Retina (tissue), 1 donor: Measurements from ENCODE around the gene RTN4.

Experiments
- DNase-seq: peaks from one replicate; pipeline ENCODE4 v3.0.0-alpha.2; 2016

The RTN4 gene

GRCh38 chr2:54946220-54946805 is 103.9 kb downstream of the RTN4 start:
- DNase-seq = no peak

- no peak for DNase-seq
Observed at GRCh38 chr2:54945391-54946219, 104.6 kb downstream of the RTN4 start.

DNA sequence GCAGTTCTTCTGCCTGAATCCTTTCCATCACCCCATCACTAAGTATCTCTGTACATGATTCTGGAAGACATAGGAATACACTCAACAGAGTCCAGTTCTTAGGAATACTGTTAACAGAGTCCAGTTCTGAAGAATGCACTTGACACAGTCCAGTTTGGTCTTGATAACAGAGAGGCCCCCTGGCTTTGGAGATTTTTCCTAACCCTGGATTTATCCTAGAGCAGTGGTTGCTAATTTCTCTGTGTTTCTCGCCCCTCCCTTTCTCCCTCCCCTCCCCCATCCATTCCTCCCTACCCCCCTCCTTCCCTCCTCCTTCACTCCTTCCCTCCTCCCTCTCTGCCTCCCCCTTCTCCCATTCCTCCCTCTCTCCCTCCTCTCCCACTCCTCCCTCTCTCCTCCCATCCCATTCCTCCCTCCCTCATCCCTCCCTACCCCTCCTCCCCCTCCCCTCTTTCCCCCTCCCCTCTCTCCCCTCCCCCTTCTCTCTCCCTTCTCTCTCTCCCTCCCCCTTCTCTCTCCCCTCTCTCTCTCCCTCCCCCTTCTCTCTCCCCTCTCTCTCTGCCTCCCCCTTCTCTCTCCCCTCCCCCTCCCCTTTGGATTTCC is 105.4 kb downstream of the RTN4 start:
- no peak for DNase-seq

DNA sequence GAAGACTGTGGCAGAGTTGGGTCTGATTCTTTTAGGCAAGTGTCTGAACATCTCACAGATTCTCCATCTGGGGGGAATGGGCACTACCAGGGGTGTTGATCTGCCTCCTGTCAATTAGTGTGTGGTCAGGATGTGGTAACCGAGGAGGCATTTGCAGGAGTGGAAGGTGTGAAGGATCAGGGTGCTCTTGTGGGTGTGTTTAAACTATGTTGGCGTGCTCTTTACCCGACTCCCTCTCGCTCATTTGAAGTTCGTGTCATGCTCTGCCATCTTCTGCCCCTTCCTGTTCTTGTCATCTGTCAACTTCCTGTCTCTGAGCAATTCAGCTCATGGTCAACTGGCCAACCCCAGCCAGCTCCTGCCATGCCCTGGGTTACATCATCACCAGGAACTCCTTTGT is 107.9 kb downstream of the RTN4 start:
- no peak for DNase-seq

- no peak for DNase-seq
Observed at GRCh38 chr2:54941248-54941984, 108.8 kb downstream of the RTN4 start.

GRCh38 chr2:54940723-54941122 is 109.5 kb downstream of the RTN4 start:
- DNase-seq = no peak

DNA sequence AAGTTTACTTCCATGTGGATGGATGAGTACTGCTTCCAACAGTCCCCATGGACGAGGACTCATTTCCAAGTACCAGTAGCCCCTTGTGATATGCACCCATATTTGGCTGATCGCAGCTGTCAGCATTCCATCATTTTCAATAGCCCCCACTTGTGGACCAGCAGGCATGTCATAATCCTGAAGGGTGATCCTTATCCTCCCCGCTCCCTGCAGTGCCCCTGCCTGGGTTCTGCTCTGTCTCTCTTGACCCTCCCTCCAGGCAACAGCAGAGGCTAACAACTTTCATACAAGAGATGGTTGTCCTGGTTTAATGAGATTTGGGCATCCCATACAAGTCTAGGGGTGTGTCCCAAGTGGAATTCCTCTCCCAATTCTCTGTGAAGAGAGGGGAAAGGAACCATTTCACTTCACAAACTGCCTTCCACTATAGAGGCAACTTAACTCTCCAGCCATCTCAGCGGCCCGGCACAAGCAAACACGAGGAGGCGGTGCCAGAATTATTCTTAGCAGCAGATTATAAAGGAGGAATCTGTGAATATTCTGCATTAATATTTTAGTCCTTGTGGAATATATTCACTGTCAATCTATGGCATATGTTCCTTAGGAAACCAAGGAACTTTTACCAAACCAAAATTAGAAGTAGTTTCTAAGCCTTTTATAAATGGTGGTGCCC is 110.7 kb downstream of the RTN4 start:
- DNase-seq = no peak

DNA sequence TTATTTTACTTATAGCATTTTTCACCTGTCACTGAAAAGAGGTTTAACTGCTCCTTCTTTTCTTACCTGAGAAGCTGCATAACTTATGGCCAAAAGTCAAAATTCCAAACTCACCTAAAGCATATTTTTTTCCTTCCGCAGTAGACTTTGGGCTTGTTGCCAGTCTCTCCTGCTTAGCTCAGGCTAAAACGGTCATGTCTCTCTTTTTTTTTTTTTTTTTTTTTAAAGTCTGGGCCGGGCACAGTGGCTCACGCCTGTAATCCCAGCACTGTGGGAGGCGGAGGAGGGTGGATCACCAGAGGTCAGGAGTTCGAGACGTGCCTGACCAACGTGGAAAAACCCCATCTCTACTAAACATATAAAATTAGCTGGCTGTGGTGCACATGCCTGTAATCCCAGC is 113.5 kb downstream of the RTN4 start:
- no peak for DNase-seq

- no peak for DNase-seq
Observed at GRCh38 chr2:54935389-54935788, 114.9 kb downstream of the RTN4 start.

GRCh38 chr2:54931473-54931872 is 118.8 kb downstream of the RTN4 start:
- no peak for DNase-seq

DNA sequence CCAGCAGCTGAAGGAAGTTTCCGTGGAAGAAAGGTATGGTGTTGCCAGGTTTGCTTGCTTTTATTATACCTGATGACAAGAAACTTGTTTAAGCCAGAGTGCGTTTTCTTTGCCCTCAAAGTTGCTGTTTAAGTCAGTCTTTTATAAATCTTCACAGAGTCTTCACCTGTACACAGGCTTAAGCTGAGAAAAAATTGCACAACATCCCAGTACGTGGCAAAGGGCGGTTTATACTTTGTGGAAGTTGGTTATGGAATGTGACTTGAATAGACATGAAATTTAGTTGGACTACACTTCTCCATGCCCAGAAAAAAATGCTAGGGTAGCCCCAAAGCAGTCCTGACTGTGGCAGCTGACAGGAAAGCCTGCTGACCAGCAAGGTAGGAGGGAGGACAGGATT is 121.5 kb downstream of the RTN4 start:
- DNase-seq = no peak

DNA sequence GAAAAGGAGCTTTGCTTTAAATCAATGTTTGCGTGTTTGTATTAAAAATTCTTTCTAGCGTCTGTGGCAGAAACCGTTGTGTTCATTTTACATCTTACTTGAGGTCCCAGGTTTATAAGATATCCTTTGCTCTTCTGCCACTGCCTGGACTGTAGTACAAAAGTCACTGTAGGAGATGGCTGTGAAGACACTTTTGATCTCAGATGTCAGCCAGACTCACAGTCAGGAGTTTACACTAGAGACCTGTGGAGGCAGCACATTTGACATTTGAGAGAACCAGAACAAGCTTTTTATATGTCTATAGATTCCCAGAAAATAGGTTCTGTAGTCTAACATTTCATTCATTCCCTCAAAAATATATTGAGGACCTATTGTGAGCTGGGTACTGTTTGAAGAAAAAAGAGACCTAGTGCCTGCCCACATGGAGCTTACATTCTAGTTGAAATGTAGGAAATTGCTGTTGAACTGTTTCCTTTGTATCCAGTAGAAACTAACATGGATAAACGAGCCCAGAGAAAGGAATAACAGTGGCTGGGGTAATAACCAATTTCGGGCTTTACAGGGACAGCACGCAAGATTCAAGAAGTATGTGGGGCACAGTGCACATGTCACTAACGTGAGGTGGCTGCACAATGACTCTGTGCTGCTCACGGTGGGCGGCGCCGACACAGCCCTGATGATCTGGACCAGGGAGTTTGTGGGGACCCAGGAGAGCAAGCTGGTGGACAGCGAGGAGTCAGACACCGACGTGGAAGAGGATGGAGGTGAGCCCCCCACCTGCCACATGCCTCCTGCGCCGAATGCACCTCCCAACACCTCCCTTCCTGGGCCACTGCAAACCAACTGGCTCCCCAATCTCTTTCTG is 122.3 kb downstream of the RTN4 start:
- no peak for DNase-seq

- no peak for DNase-seq
Observed at GRCh38 chr2:54927085-54927750, 123.0 kb downstream of the RTN4 start.

- no peak for DNase-seq
Observed at GRCh38 chr2:54925022-54925421, 125.2 kb downstream of the RTN4 start.

- DNase-seq = no peak
Observed at GRCh38 chr2:54924121-54924520, 126.1 kb downstream of the RTN4 start.
